GM13977 (cell line): ENCODE measurements around the gene GBP4.

Source experiments
- DNase-seq: peaks from one replicate; pipeline ENCODE4 v3.0.0; 2012; ENCODE audit warnings: low spot score
- CTCF ChIP-seq: IDR thresholded peaks from 2 replicates; pipeline ENCODE4 v1.5.1; 2012; ENCODE audit warnings: mild to moderate bottlenecking, control low read depth; ENCODE audit not compliant: insufficient read depth; ENCODE audit errors: extremely low read depth, missing control alignments
- in situ Hi-C: fragments of 300-500 bp; cut with MboI; formaldehyde crosslinking; loops from one replicate; pipeline ENCODE4 v1.12.0; 2022; ENCODE audit warnings: low sequenced_read_pairs, low pct_unique_long_range_greater_than_20kb, mixed read lengths, inconsistent platforms; ENCODE audit not compliant: unreplicated experiment

The GBP4 gene

GRCh38 chr1:89166705-89167104, 32.0 kb downstream of the GBP4 start:
- DNase-seq, result no peak
- TF ChIP-seq CTCF, result no peak
- in situ Hi-C loops, result no loop called here

GRCh38 chr1:89165811-89166210, 32.9 kb downstream of the GBP4 start:
- no peak for TF ChIP-seq CTCF
- in situ Hi-C loops, result no loop called here
- no peak for DNase-seq

GRCh38 chr1:89151047-89151446, 47.7 kb downstream of the GBP4 start:
- DNase-seq, result no peak
- TF ChIP-seq CTCF, result no peak
- in situ Hi-C loops, result no loop called here

- no peak for DNase-seq
- no peak for TF ChIP-seq CTCF
- in situ Hi-C loops, result no loop called here
Measured at GRCh38 chr1:89149976-89150375, 48.8 kb downstream of the GBP4 start.

GRCh38 chr1:89149229-89149628, 49.5 kb downstream of the GBP4 start:
- in situ Hi-C loops, result no loop called here
- no peak for TF ChIP-seq CTCF
- DNase-seq, result no peak

- no peak for DNase-seq
- in situ Hi-C loops, result no loop called here
- no peak for TF ChIP-seq CTCF
Measured at GRCh38 chr1:89147678-89148658, 50.8 kb downstream of the GBP4 start.
